Endothelial cell (in vitro differentiated cells): ENCODE data around the gene GAK. TPM values are rescaled to one million over a fixed set of nuclear protein-coding genes. Genes with fewer than 3 reads are reported as not detected.

Experiments
- DNase-seq: peaks from one replicate; pipeline ENCODE4 v3.0.0; 2021; ENCODE audit warnings: low spot score
- H3K27ac Mint-ChIP-seq: one replicate; pipeline ENCODE4 v1.8.0; 2021; ENCODE audit warnings: mixed read lengths, inconsistent platforms; ENCODE audit not compliant: unreplicated experiment
- H3K27me3 Mint-ChIP-seq: one replicate; pipeline ENCODE4 v1.8.0; 2021; ENCODE audit warnings: mild to moderate bottlenecking, moderate library complexity, mixed read lengths, inconsistent platforms; ENCODE audit not compliant: unreplicated experiment
- H3K36me3 Mint-ChIP-seq: one replicate; pipeline ENCODE4 v1.8.0; 2021; ENCODE audit warnings: mild to moderate bottlenecking, low read depth, mixed read lengths, inconsistent platforms; ENCODE audit not compliant: unreplicated experiment
- H3K4me1 Mint-ChIP-seq: one replicate; pipeline ENCODE4 v1.8.0; 2021; ENCODE audit warnings: mild to moderate bottlenecking, mixed read lengths, inconsistent platforms; ENCODE audit not compliant: unreplicated experiment
- H3K4me3 Mint-ChIP-seq: one replicate; pipeline ENCODE4 v1.8.0; 2021; ENCODE audit warnings: mild to moderate bottlenecking, mixed read lengths, inconsistent platforms; ENCODE audit not compliant: unreplicated experiment
- H3K9me3 Mint-ChIP-seq: one replicate; pipeline ENCODE4 v1.8.0; 2021; ENCODE audit warnings: mixed read lengths, inconsistent platforms; ENCODE audit not compliant: unreplicated experiment
- CTCF ChIP-seq: fragments of 200-600 bp; sonication (generic); IDR thresholded peaks from one replicate; pipeline ENCODE4 v1.5.0; 2021; ENCODE audit warnings: antibody characterized with exemption; ENCODE audit not compliant: unreplicated experiment
- total RNA-seq: library from RNA; stranded (reverse); fragmentation: NEBNext Ultra II Directional; extraction: Animal tissue kit (Norgen Biotek cat#: 25700); gene quantifications from one replicate; pipeline ENCODE4 v1.2.1, GENCODE V29; 2021; ENCODE audit not compliant: unreplicated experiment

Gene GAK
- total RNA-seq, 1 donor from 2014 or later: 112 TPM

- no peak for TF ChIP-seq CTCF
- H3K4me3 Mint-ChIP-seq: no peak overlapping the region
- peaks cover 6% of the 10 kb centered on the region for H3K36me3 Mint-ChIP-seq
- no peak overlapping the region for H3K27ac Mint-ChIP-seq
- no peak for DNase-seq
- H3K27me3 Mint-ChIP-seq: peaks cover 14% of the 10 kb centered on the region
- no peaks in the 10 kb centered on the region for H3K9me3 Mint-ChIP-seq
- peaks cover 5% of the 10 kb centered on the region for H3K4me1 Mint-ChIP-seq
These were observed 99.6 kb downstream of the GAK start for GRCh38 chr4:832536-832935.

GRCh38 chr4:832108-832507 is 100.0 kb downstream of the GAK start:
- Mint-ChIP-seq H3K36me3 (peaks cover 6% of the 10 kb centered on the region), H3K4me3 (no peak overlapping the region), H3K27me3 (peaks cover 15% of the 10 kb centered on the region), H3K27ac (no peak overlapping the region), H3K9me3 (no peaks in the 10 kb centered on the region), H3K4me1 (peaks cover 5% of the 10 kb centered on the region)
- no peak for DNase-seq
- no peak for TF ChIP-seq CTCF

- TF ChIP-seq CTCF: no peak
- H3K4me1 Mint-ChIP-seq: peaks cover 5% of the 10 kb centered on the region
- no peaks in the 10 kb centered on the region for H3K9me3 Mint-ChIP-seq
- peaks cover 6% of the 10 kb centered on the region for H3K36me3 Mint-ChIP-seq
- H3K4me3 Mint-ChIP-seq: no peak overlapping the region
- DNase-seq: no peak
- peaks cover 15% of the 10 kb centered on the region for H3K27me3 Mint-ChIP-seq
- no peak overlapping the region for H3K27ac Mint-ChIP-seq
These were observed 100.7 kb downstream of the GAK start for GRCh38 chr4:831483-831805.

GRCh38 chr4:830601-831482 is 101.3 kb downstream of the GAK start:
- no peaks in the 10 kb centered on the region for H3K9me3 Mint-ChIP-seq
- H3K27me3 Mint-ChIP-seq: peaks cover 15% of the 10 kb centered on the region
- peaks cover 5% of the 10 kb centered on the region for H3K4me1 Mint-ChIP-seq
- H3K4me3 Mint-ChIP-seq: no peak overlapping the region
- peaks cover 6% of the 10 kb centered on the region for H3K36me3 Mint-ChIP-seq
- H3K27ac Mint-ChIP-seq: no peak overlapping the region
- no peak for TF ChIP-seq CTCF
- no peak for DNase-seq

GRCh38 chr4:829761-830600 is 102.1 kb downstream of the GAK start:
- Mint-ChIP-seq H3K4me3 (no peak overlapping the region), H3K4me1 (peaks cover 5% of the 10 kb centered on the region), H3K36me3 (peaks cover 6% of the 10 kb centered on the region), H3K9me3 (no peaks in the 10 kb centered on the region), H3K27me3 (peaks cover 15% of the 10 kb centered on the region), H3K27ac (no peak overlapping the region)
- no peak for DNase-seq
- TF ChIP-seq CTCF: no peak
